GM18519 (cell line): ENCODE results near the gene TPP2.

Experiments used
- ATAC-seq: cut with Tn5 transposase; IDR thresholded peaks from one replicate; pipeline ENCODE4 v1.9.1; 2021; ENCODE audit warnings: mild to moderate bottlenecking, moderate library complexity; ENCODE audit not compliant: unreplicated experiment, low FRiP score

The TPP2 gene

GRCh38 chr13:102651392-102651791 lies 54.6 kb downstream of the TPP2 start:
- ATAC-seq = no peak

DNA sequence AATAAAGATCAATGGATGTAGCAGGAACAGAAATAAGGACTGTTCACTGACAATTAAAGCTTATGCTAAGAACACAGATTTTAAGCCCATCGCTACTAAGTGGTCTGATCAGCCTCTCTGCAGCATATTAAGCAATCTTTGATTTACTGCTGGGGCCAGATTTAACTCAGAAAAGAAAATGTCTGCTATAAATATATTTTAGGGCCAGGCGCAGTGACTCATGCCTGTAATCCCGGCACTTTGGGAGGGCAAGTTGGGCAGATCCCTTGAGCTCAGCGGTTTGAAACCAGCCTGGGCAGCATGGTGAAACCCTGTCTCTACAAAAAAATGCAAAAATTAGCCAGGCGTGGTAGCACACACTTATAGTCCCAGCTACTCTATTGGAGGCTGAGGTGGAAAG lies 55.1 kb downstream of the TPP2 start:
- ATAC-seq = no peak

DNA sequence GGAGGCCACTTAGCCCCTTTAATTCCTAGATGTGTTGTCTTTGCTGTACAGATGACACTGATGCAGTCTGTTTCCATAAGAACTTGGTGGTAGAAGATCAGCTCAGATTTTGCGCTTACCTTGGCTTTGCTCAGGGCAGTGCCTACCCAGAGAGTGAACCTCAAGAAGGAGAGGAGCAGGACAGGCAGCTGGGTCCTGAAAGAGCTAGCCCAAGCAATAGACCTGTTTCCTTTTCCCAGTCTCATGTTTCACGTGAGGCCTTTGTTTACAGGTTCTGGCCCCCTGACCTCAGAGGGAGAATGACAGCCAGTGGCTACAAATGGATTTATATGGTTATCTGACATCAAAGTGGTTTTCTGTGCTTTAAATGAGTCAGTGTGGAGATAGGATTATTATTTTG lies 58.0 kb downstream of the TPP2 start:
- ATAC-seq = no peak

DNA sequence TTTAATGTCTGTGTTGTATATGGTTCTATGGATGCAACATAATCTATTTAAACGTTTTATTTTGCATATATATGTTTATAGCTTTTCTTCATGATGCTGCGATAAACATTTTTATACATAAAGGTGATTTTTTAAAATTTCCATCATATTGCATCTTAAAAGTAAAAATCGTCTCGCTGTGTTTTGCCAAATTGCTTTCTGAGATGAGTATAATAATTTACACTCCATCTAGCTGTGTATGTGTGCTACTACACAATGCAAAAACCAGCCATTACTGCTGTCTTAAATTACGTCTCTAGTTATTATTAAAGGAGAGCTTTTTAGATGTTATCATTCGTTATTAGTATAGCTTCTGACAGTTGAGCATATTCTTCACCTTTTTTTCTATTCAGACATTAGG lies 60.8 kb downstream of the TPP2 start:
- no peak for ATAC-seq

DNA sequence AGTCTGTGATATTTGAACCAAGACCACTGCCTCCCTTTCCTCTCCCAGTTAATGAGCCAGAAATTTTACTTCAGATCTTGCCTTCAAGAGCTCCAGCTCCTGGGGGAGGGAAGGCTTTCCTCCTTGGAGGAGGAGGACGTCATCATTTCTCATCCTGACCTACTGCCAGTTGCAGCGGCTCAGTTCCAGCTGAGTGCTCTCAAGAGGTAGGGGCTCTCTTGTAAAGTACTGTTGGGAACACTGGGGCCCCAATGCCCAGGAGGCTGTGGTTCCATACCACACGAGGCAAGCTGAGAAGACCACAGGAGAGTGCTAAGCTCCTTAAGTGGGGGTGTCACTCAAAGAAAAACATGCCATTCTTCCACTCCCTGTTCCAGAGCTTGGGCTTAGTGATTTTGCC lies 61.9 kb downstream of the TPP2 start:
- no peak for ATAC-seq

DNA sequence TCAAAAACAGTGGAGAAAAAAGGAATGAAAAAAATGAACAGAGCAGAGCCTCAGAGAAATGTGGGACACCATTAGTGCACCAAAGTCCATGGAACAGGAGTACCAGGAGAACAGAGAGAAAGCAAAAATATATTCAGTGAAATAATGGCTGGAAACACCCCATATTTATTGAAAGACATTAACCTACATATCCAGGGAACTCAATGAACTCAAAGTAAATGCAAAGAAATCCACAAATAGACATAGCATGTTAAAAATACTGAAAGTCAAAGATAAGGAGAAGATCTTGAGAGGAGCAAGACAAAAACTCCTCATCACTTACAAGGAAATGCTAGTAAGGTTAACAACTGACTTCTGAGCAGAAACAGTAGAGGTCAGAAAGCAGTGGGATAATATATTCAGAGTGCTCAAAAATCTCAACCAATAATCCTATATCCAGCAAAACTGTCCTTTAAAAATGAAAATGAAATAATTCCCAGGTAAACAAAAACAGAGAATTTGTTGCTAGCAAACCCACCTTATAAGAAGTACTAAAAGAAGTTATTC lies 62.5 kb downstream of the TPP2 start:
- no peak for ATAC-seq

- no peak for ATAC-seq
These were observed 70.2 kb downstream of the TPP2 start for GRCh38 chr13:102667023-102667422.

DNA sequence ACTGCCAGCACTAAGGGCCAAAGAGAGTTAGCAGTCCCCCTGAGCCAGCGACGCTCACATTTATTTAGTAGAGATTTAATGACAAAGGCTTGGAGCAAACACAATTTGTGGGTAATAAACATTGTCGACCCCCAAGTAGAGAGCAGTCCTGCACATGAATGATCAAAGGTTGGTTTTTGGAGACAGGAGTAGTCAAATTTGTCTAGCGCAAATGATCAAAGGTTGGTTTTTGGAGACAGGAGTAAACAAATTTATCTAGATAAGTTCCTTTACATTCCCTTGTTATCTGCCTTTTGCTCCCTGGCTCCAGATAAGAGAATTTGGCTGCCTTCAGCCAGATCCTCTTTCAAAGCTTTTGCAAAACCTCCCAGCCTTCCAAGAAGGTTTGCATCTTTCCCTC lies 71.1 kb downstream of the TPP2 start:
- no peak for ATAC-seq

DNA sequence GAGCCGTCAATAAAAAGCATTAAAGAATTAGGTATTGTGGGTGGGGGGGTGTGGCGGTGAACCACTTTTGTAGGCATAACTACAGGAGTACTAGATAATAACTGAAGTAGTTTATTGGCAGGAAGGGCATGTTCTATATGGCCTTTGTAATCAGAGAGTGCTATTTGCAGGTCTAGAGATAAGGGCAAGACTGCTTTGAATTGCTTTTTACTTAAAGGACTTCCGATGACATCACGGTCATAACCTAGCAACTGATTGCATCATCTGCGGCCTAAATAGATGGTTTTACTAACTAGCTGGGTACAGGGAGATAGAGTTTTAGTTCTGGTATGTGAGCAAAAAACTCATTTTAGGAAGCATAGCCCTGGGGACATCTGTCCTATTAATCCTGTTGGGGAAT lies 73.3 kb downstream of the TPP2 start:
- no peak for ATAC-seq

- no peak for ATAC-seq
These were observed 78.3 kb downstream of the TPP2 start for GRCh38 chr13:102675115-102675514.

- ATAC-seq = no peak
These were observed 80.3 kb downstream of the TPP2 start for GRCh38 chr13:102677122-102677521.

DNA sequence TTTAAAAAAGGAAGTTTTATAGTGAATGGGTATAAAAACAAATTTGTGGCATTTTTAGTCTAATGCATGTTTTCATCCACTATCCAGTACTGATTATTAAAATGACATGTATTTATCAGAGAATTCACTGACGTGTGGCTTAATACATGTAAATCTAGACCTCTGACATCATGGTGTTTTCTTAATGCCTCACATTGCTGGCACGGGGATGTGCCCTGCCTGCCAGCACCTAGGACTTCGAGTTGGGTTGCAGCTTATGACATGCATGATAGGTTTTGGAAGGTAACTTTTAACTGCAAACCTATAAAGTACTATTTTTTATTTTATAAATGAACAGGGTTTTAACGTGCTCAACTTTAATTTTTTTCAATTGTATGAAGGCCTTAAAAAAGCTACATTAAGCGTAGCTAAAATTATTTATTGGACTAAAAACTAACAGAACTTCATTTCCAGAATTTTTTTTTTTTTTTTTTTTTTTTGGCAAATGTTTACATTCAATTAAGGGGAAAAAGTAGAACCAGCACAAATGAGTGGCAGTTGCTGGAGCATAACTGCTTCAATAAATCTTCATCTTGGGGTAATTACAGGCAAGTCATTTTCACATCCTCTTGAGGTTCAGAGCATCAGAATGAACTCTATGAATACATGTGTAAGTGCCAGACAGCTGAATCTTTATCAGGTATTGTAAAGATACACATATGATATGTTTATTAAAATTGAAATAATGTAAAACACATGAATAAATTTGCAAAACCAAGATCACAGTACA lies 81.7 kb downstream of the TPP2 start:
- no peak for ATAC-seq

DNA sequence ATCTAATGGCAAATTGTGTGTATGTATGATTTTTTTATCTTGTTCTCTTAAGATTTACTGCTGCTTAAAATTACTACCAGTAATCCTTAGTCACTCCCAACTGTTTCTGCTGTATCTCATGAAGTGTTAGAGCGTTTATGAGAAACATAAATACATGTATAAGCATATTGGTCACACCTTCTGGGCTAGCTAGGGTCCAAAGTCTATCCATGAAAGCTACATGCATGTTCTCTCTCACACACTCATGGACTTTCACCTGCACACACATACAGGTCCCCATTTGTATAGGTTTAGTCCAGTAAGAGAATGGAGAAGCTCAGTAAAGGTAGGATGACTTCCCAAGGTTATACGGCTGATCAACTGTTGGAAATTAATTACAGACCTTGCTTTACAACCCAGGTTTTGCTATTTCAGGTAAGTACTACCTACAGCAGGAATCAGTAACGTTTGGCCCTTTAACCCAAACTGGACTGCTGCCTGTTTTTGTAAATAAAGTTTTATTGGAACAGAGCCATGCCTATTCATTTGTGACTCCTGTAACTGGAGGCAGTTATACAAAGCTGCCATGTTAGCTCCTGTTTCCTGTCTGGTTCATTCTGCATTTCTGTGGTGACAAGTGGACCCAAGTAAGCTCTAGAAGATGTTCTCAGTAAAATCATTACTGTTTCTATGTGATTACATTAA lies 82.8 kb downstream of the TPP2 start:
- no peak for ATAC-seq

- no peak for ATAC-seq
These were observed 83.4 kb downstream of the TPP2 start for GRCh38 chr13:102680133-102680717.

GRCh38 chr13:102680842-102681740 lies 84.3 kb downstream of the TPP2 start:
- no peak for ATAC-seq

- no peak for ATAC-seq
These were observed 85.4 kb downstream of the TPP2 start for GRCh38 chr13:102682211-102682610.

- no peak for ATAC-seq
These were observed 85.9 kb downstream of the TPP2 start for GRCh38 chr13:102682727-102683126.

DNA sequence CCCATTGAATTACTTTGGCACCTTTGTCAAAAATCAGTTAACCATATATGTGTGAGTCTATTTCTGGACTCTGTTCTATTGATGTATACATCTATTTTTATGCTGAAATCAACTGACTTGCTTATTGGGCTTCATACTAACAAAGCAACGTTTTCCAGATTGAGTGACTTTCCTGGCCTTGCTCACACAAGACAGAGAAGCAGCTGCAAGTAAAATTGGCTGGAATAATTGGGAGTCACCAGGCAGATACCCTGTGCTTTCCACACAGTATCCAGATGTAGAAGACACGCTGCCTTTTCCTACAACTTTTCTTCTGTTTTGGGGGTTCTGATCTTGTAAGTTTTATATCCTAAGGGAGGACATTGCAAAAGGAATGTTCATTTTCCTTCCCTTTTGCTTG lies 86.9 kb downstream of the TPP2 start:
- ATAC-seq = no peak

DNA sequence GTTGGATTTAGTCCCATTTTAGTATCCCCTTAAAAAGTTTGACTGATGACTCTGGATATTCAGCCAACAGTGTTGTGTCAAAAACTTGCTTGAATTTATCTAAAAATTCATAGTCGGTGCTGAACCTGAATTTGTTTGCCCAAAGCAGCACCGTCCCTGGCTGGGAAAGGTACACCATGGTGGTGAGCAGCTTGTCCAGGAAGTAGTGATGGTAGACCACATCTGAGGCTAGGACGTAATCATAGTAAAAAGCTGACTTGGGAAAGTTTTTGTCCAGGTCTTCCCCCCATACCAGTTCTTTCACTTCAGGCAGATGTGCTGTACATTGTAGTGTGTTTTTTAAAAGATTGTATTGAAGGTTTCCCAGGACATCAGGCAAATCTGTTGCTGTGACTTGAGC lies 89.2 kb downstream of the TPP2 start:
- no peak for ATAC-seq

- ATAC-seq = no peak
These were observed 90.7 kb downstream of the TPP2 start for GRCh38 chr13:102687520-102687919.
